ENCODE measurements around the gene EPB41L3.

EPB41L3 gene

GRCh38 chr18:5541644-5542043 is 2.2 kb downstream of the EPB41L3 start:
- H3K27ac ChIP-seq = no peak overlapping the region
- no peak for TF ChIP-seq CTCF (IDR thresholded peaks at IDR 0.05; ENCODE audit: low read depth, low read length)
- H3K4me3 ChIP-seq (ENCODE audit: low read depth, low read length) = no peak overlapping the region
- H3K9me3 ChIP-seq (ENCODE audit: severe bottlenecking) = no peaks in the 10 kb centered on the region
- no peaks in the 10 kb centered on the region for H3K27me3 ChIP-seq (ENCODE audit: insufficient read depth, low read depth, severe bottlenecking)
- DNase-seq = no peak
- H3K36me3 ChIP-seq = no peaks in the 10 kb centered on the region

GRCh38 chr18:5539391-5539790 is 4.4 kb downstream of the EPB41L3 start:
- Histone ChIP-seq H3K9me3 (ENCODE audit: severe bottlenecking) (no peaks in the 10 kb centered on the region), H3K36me3 (no peaks in the 10 kb centered on the region; the same call in 1 of the 2 replicates), H3K27me3 (ENCODE audit: insufficient read depth, low read depth, severe bottlenecking) (no peaks in the 10 kb centered on the region), H3K27ac (no peak overlapping the region), H3K4me3 (ENCODE audit: low read depth, low read length) (no peak overlapping the region)
- no peak for DNase-seq
- TF ChIP-seq CTCF (IDR thresholded peaks at IDR 0.05; ENCODE audit: low read depth, low read length) = no peak

GRCh38 chr18:5538544-5538943 is 5.3 kb downstream of the EPB41L3 start:
- Histone ChIP-seq H3K4me3 (ENCODE audit: low read depth, low read length) (no peak overlapping the region), H3K27ac (no peak overlapping the region), H3K27me3 (ENCODE audit: insufficient read depth, low read depth, severe bottlenecking) (no peaks in the 10 kb centered on the region), H3K9me3 (ENCODE audit: severe bottlenecking) (no peaks in the 10 kb centered on the region), H3K36me3 (no peaks in the 10 kb centered on the region; the same call in 1 of the 2 replicates)
- no peak for DNase-seq
- no peak for TF ChIP-seq CTCF (IDR thresholded peaks at IDR 0.05; ENCODE audit: low read depth, low read length)

- Histone ChIP-seq H3K27ac (no peak overlapping the region), H3K4me3 (ENCODE audit: low read depth, low read length) (no peak overlapping the region), H3K27me3 (ENCODE audit: insufficient read depth, low read depth, severe bottlenecking) (no peaks in the 10 kb centered on the region), H3K36me3 (no peaks in the 10 kb centered on the region; the same call in 1 of the 2 replicates), H3K9me3 (ENCODE audit: severe bottlenecking) (no peaks in the 10 kb centered on the region)
- DNase-seq = no peak
- no peak for TF ChIP-seq CTCF (IDR thresholded peaks at IDR 0.05; ENCODE audit: low read depth, low read length)
Observed at GRCh38 chr18:5537860-5538259, 5.9 kb downstream of the EPB41L3 start.

- no peak overlapping the region for H3K4me3 ChIP-seq (ENCODE audit: low read depth, low read length)
- H3K27ac ChIP-seq = no peak overlapping the region
- H3K36me3 ChIP-seq = no peaks in the 10 kb centered on the region; the same call in 1 of the 2 replicates
- no peak for DNase-seq
- H3K9me3 ChIP-seq (ENCODE audit: severe bottlenecking) = no peaks in the 10 kb centered on the region
- no peaks in the 10 kb centered on the region for H3K27me3 ChIP-seq (ENCODE audit: insufficient read depth, low read depth, severe bottlenecking)
- TF ChIP-seq CTCF (IDR thresholded peaks at IDR 0.05; ENCODE audit: low read depth, low read length) = no peak
Observed at GRCh38 chr18:5534845-5535244, 9.0 kb downstream of the EPB41L3 start.

GRCh38 chr18:5532066-5532465 is 11.7 kb downstream of the EPB41L3 start:
- no peaks in the 10 kb centered on the region for H3K27me3 ChIP-seq (ENCODE audit: insufficient read depth, low read depth, severe bottlenecking)
- no peak for TF ChIP-seq CTCF (IDR thresholded peaks at IDR 0.05; ENCODE audit: low read depth, low read length)
- H3K4me3 ChIP-seq (ENCODE audit: low read depth, low read length) = no peak overlapping the region

More at GRCh38 chr18:5532066-5532465, 11.7 kb downstream of the EPB41L3 start:
- Histone ChIP-seq H3K9me3 (ENCODE audit: severe bottlenecking) (no peaks in the 10 kb centered on the region), H3K27ac (no peak overlapping the region), H3K36me3 (no peaks in the 10 kb centered on the region; the same call in 1 of the 2 replicates)
- DNase-seq = no peak
